Hepatocyte (in vitro differentiated cells): Measurements from ENCODE around the gene SPECC1L.

ENCODE experiments used
- CTCF ChIP-seq: fragments of 200-600 bp; sonication (generic); IDR thresholded peaks from 2 replicates; pipeline ENCODE4 v1.5.1; 2016; ENCODE audit warnings: antibody characterized with exemption, mild to moderate bottlenecking; ENCODE audit not compliant: poor library complexity
- EZH2 ChIP-seq: fragments of 200-600 bp; sonication (generic); IDR thresholded peaks from 2 replicates; pipeline ENCODE4 v1.6.1; 2016; ENCODE audit warnings: antibody characterized with exemption, mild to moderate bottlenecking, borderline replicate concordance
- EZH2phosphoT487 ChIP-seq: fragments of 200-600 bp; sonication (generic); IDR thresholded peaks from one replicate; pipeline ENCODE4 v1.6.1; 2018; ENCODE audit warnings: antibody characterized with exemption, mild to moderate bottlenecking, low read depth, moderate library complexity; ENCODE audit not compliant: unreplicated experiment, severe bottlenecking

GRCh38 chr22:24414523-24414922, 143.9 kb downstream of the SPECC1L start:
- TF ChIP-seq CTCF, result no peak
- TF ChIP-seq EZH2phosphoT487, result no peak
- TF ChIP-seq EZH2, result no peak
